Measurements from ENCODE around the gene KLK5. TPM values are rescaled to one million over a fixed set of nuclear protein-coding genes. Genes with fewer than 3 reads are reported as not detected.
"Not testable (repeated sequence)": the region's sequence is repeated elsewhere in the genome, so short reads cannot be mapped to it uniquely, and the experiment has no call there.

KLK5 gene
- total and polyA plus RNA-seq, 2 donors: not detected

DNA sequence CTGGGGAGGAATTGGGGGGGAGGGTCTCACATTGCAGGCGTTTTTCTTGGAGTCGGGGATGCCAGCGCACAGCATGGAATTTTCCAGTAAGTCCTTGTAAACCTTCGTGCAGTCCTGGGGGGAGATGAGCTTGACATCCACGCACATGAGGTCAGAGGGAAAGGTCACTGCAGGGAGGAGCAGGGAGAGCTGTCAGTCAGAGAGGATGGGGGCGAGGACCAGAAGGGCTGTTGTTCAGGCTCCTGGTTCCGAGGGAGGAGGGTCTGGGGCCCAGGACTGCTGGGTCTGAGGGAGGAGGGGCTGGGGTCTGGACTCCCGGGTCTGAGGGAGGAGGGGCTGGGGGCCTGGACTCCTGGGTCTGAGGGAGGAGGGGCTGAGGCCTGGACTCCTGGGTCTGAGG lies 26.9 kb upstream of the KLK5 start:
- no peak for DNase-seq (ENCODE audit: extremely low spot score)
- H3K4me1 ChIP-seq (ENCODE audit: insufficient read depth): no peaks in the 10 kb centered on the region
- H3K4me3 ChIP-seq (ENCODE audit: low read depth, low read length): no peak overlapping the region
- H3K36me3 ChIP-seq (ENCODE audit: insufficient read depth): no peaks in the 10 kb centered on the region
- no peak overlapping the region for H3K27ac ChIP-seq (ENCODE audit: low read depth)
- 18% methylated on average over 8 of the region's 8 CpGs for WGBS

DNA sequence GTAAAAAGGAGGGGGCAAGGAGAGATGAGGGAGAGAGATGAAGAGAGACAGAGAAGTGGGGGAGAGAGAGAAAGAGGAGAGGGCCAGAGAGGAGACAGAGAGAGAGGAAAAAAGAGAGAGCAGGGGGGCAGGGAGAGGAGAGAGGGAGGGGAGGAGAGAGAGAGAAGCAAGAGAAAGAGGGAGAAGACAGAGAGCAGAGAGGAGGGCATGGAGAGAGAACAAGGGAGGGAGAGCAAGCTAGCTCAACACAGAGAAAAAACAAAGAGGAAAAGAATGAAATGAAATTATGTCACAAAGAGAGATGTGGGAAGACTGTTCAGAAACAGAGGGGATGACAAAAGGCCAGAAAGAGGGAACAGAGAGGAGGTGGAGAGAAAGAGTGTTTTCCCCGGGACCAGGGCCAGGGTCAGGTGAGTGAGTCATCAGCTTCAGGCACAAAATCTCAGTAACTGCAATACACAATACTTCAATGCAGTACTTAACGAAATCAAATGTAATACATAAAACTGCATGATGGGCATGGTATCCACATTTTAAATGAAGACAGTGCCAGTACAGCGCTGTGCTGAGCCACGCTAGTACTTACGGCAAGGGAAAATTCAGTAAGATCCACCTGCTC lies 26.0 kb upstream of the KLK5 start:
- WGBS: 56% methylated on average over 5 of the region's 5 CpGs
- Histone ChIP-seq H3K36me3 (ENCODE audit: insufficient read depth) (no peaks in the 10 kb centered on the region), H3K27ac (ENCODE audit: low read depth) (no peak overlapping the region), H3K4me3 (ENCODE audit: low read depth, low read length) (no peak overlapping the region), H3K4me1 (ENCODE audit: insufficient read depth) (no peaks in the 10 kb centered on the region)
- DNase-seq (ENCODE audit: extremely low spot score): no peak

DNA sequence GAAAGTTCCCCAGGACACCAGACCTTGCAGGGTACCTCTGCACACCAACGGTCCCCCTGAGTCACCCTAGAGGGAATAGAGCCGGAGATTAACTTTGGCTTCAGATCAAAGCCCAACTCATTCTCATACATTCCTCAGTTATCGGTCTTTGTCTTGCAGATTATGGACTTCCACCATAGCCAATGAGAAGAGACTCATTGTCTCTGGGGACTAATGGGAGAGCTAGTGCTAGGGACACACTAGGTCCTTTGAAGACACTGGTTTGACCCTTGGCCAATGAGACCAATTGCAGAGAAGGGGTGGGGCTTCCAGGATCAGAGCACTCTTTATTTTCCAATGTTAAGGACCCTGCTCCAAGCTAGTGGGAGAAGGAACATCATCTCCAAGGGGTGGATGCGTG lies 24.8 kb upstream of the KLK5 start:
- no peak for DNase-seq (ENCODE audit: extremely low spot score)

DNA sequence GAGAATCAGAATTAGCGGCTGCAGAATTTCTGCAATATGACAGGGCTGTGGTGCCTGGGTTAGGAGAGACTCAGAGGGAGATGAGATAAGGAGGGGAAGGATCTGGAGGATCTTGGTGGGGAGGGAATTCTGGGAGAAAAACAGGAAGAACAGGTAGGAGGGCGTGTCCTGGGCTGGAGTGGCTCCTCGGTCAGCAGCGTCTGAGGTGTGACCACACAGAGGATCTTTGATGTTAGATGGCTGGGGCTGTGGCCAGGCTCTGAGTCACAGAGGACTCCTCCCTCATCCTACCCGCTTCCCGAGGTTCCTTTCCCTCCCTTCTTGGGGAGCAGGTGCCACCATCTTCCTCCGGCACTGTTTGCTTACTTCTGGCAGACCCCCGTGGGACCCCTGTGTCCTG lies 22.9 kb upstream of the KLK5 start:
- WGBS: 13% methylated on average over 8 of the region's 8 CpGs
- Histone ChIP-seq H3K36me3 (ENCODE audit: insufficient read depth) (no peaks in the 10 kb centered on the region), H3K4me3 (ENCODE audit: low read depth, low read length) (no peak overlapping the region), H3K4me1 (ENCODE audit: insufficient read depth) (no peaks in the 10 kb centered on the region), H3K27ac (ENCODE audit: low read depth) (no peak overlapping the region)
- DNase-seq (ENCODE audit: extremely low spot score): no peak

More for the DNA sequence above, 24.8 kb upstream of the KLK5 start:
- Histone ChIP-seq H3K36me3 (ENCODE audit: insufficient read depth) (no peaks in the 10 kb centered on the region), H3K27ac (ENCODE audit: low read depth) (no peak overlapping the region), H3K4me1 (ENCODE audit: insufficient read depth) (no peaks in the 10 kb centered on the region), H3K4me3 (ENCODE audit: low read depth, low read length) (no peak overlapping the region)
- WGBS: 71% methylated on average over 4 of the region's 4 CpGs

DNA sequence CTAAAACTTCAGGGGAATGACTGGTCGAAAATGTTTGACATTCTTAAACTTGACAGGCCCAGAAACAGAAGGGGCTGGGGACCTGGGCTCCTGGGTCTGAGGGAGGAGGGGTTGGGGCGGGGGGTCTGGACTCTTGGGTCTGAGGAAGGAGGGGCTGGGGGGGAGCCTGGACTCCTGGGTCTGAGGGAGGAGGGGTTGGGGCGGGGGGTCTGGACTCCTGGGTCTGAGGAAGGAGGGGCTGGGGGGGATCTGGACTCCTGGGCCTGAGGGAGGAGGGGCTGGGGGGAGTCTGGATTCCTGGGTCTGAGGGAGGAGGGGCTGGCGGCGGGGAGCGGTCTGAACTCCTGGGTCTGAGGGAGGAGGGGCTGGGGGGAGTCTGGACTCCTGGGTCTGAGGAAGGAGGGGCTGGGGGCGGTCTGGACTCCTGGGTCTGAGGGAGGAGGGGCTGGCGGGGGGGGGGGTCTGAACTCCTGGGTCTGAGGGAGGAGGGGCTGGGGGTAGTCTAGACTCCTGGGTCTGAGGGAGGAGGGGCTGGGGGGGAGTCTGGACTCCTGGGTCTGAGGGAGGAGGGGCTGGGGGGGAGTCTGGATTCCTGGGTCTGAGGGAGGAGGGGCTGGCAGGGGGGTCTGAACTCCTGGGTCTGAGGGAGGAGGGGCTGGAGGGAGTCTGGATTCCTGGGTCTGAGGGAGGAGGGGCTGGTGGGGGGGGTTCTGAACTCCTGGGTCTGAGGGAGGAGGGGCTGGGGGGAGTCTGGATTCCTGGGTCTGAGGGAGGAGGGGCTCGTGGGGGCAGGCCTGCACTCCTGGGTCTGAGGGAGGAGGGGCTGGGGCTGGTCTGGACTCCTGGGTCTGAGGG lies 22.1 kb upstream of the KLK5 start:
- Histone ChIP-seq H3K4me3 (ENCODE audit: low read depth, low read length) (no peak overlapping the region), H3K36me3 (ENCODE audit: insufficient read depth) (no peaks in the 10 kb centered on the region), H3K4me1 (ENCODE audit: insufficient read depth) (no peaks in the 10 kb centered on the region), H3K27ac (ENCODE audit: low read depth) (no peak overlapping the region)
- no peak for DNase-seq (ENCODE audit: extremely low spot score)
- 34% methylated on average over 9 of the region's 9 CpGs for WGBS

DNA sequence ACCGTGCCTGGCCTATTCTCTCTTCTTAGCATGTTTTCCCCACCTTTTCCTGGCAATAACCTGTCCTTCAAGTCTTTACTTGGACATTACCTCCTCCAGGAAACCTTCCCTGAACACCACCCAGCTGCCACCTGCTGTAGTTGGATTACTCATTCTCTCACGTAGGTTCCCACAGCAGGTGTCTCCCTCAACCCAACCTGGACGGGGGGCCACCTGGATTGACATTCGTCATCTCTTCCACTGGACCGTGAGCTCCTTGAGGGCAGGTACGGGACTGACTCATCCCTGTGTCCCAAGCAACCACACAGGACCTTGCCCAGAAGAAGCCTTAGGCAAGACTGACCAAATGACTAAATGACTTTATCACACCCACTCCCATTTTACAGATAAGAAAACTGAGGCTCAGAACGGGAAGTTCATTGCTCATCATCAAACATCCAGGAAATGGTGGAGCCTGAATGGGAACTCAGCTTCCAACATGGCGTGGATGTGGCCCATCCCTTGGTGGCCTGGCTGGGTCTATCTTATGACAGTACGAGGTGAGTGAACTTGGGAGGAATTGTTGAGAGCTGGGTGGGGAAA lies 20.0 kb upstream of the KLK5 start:
- no peaks in the 10 kb centered on the region for H3K36me3 ChIP-seq (ENCODE audit: insufficient read depth)
- WGBS: 79% methylated on average over 9 of the region's 9 CpGs
- H3K4me3 ChIP-seq (ENCODE audit: low read depth, low read length): no peak overlapping the region
- H3K27ac ChIP-seq (ENCODE audit: low read depth): no peak overlapping the region
- no peaks in the 10 kb centered on the region for H3K4me1 ChIP-seq (ENCODE audit: insufficient read depth)
- no peak for DNase-seq (ENCODE audit: extremely low spot score)

DNA sequence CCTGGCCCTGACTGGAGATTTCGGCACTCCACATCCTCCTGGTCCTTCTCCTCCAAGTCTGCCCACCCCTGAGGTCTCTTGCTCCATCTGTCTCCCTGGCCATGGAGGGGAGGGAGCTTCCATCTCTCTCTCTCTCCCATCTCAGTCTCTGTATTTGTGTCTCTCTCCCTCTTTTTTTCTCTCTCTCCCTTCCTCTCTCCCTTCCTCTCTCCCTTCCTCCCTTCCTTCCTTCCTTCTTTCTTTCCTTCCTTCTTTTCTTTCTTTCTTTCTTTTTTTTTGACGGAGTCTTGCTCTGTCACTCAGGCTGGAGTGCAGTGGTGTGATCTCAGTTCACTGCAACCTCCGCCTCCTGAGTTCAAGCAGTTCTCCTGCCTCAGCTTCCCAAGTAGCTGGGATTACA lies 17.0 kb upstream of the KLK5 start:
- H3K4me1 ChIP-seq (ENCODE audit: insufficient read depth); H3K27ac ChIP-seq (ENCODE audit: low read depth); H3K4me3 ChIP-seq (ENCODE audit: low read depth, low read length); DNase-seq (ENCODE audit: extremely low spot score); H3K36me3 ChIP-seq (ENCODE audit: insufficient read depth): not testable (repeated sequence)
- WGBS: 78% methylated on average over 3 of the region's 3 CpGs

DNA sequence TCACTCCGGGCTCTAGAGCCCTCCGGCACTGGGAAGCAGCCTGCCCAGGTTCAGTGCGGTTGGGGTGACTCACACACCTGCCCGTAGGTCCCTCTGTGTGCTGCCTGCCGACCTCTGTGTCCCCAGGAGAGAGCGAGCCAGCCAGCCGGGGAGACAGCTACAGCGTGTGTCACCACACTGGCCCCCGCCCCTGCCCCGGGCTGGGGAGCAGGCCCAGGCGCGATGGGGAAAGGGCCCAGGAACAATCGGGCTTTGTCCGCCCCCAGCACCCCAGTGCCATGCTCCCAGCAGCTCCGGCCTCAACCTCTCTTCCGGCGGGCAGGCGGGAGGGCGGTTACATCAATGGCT lies 16.5 kb upstream of the KLK5 start, which contains the start of gene KLK6:
KLK6 (minus strand) TSS at position 179 of the 348 bp plus-strand sequence. CDS start 1,487 bp downstream, outside the sequence.
- no peak for DNase-seq (ENCODE audit: extremely low spot score)
- Histone ChIP-seq H3K36me3 (ENCODE audit: insufficient read depth) (no peaks in the 10 kb centered on the region), H3K4me1 (ENCODE audit: insufficient read depth) (no peaks in the 10 kb centered on the region), H3K4me3 (ENCODE audit: low read depth, low read length) (no peak within 1 kb of the TSS), H3K27ac (ENCODE audit: low read depth) (no peak within 1 kb of the TSS)
- WGBS: 69% methylated on average over 19 of the region's 19 CpGs

DNA sequence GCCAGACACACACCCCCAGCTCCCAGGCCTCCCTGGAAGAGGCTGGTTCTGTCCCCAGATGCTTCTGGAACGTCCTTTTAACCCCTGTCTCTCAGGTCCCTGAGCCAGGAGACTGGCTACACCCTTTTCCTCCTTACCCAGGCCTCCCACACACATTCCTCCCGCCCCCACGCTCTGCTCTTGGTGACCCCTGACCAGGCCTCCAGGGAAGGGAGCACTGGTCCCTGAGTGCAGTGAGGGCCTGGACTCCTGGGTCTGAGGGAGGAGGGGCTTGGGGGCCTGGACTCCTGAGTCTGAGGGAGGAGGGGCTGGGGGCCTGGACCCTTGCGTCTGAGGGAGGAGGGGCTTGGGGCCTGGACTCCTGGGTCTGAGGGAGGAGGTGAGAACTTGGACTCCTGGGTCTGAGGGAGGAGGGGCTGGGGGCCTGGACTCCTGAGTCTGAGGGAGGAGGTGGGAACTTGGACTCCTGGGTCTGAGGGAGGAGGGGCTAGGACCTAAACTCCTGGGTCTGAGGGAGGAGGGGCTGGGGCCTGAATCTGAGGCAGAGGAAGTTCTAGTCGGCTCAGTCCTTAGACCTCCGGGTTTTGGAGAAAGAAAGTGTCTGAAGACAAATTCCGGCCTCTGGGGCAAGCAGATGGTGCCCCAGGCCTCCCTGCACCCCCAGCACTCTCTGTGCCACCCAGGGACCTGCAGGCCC lies 16.0 kb upstream of the KLK5 start:
- no peaks in the 10 kb centered on the region for H3K36me3 ChIP-seq (ENCODE audit: insufficient read depth)
- no peak overlapping the region for H3K4me3 ChIP-seq (ENCODE audit: low read depth, low read length)
- no peaks in the 10 kb centered on the region for H3K4me1 ChIP-seq (ENCODE audit: insufficient read depth)
- WGBS: 29% methylated on average over 7 of the region's 7 CpGs
- no peak overlapping the region for H3K27ac ChIP-seq (ENCODE audit: low read depth)
- no peak for DNase-seq (ENCODE audit: extremely low spot score)

DNA sequence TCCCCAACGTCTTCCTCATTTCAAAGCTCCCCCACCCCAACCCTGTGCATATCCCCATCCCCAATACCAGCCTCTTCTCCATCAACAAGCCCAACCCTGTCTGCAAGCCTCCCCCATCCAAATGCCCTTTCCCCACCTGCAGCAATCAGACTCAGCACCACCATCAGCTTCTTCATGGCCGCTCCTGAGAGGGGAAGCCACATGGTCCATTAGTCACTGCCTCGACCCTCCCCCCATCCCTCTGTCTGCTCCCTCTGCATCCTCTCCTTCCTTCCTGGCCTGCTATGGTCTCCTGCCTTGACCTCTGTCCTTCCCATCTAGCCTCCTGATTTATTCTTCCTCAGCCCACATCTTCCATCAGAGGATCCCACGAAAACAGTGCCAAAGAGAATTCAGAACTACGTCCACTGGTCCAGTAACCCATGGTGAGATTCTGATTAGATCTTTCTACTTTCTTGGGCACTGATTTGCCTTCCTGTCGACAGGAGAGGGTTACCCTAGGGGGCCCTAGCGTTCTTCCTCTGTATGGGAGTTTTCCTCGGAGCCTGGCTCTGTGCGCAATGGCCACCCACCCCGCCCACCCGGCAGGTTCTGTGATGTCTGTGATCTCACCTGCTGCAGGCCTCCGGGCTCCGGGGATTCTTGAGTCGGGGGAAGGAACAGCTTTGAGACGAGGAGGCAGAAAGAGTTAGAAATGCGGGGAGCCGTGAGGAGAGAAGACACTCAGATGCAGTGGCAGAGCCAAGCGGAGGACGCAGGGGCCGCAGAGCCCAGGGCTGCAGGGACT lies 15.3 kb upstream of the KLK5 start:
- no peaks in the 10 kb centered on the region for H3K4me1 ChIP-seq (ENCODE audit: insufficient read depth)
- no peaks in the 10 kb centered on the region for H3K36me3 ChIP-seq (ENCODE audit: insufficient read depth)
- H3K4me3 ChIP-seq (ENCODE audit: low read depth, low read length): no peak overlapping the region
- WGBS: 28% methylated on average over 20 of the region's 20 CpGs
- DNase-seq (ENCODE audit: extremely low spot score): no peak
- no peak overlapping the region for H3K27ac ChIP-seq (ENCODE audit: low read depth)

DNA sequence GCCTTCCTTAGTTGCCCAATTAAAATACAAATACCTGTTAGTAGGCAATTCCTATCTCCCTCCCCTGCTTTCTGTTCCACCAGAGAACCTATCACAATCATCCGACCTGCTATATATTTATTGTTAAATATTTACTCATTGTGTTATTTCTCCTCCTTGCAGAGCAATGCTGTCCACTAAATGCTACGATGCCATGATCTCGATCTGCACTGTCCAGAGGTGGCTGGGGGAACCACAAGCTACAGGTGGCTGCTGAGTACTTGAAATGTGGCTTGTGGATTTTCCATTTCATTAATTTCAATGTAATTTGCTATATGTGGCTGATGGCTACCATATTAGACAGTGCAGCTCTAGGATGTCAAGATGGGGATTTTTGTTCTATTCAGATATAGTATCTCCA lies 11.4 kb upstream of the KLK5 start:
- Histone ChIP-seq H3K36me3 (ENCODE audit: insufficient read depth) (no peaks in the 10 kb centered on the region), H3K4me1 (ENCODE audit: insufficient read depth) (no peaks in the 10 kb centered on the region), H3K27ac (ENCODE audit: low read depth) (no peak overlapping the region), H3K4me3 (ENCODE audit: low read depth, low read length) (no peak overlapping the region)
- no peak for DNase-seq (ENCODE audit: extremely low spot score)
- 80% methylated on average over 3 of the region's 3 CpGs for WGBS

DNA sequence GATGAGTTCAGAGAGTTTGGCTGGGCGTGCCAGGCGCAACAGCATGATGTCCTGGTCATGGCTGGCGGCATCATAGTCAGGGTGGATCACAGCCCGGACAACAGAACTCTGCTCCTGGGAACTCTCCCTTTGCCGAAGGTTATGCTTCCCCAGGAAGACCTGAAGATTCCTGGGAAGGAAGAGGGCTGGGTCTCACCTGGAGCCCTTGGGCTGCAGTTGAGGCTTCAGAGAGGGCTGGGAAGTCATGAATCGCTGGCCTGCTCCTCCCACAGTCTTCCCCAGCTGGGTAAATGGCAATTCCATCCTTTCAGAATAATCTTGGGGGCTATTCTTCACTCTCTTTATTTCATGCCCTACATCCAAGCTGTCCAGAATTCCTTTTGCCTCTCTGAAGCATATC lies 10.5 kb upstream of the KLK5 start:
- no peaks in the 10 kb centered on the region for H3K4me1 ChIP-seq (ENCODE audit: insufficient read depth)
- no peak for DNase-seq (ENCODE audit: extremely low spot score)
- 84% methylated on average over 6 of the region's 6 CpGs for WGBS
- no peak overlapping the region for H3K27ac ChIP-seq (ENCODE audit: low read depth)
- H3K36me3 ChIP-seq (ENCODE audit: insufficient read depth): no peaks in the 10 kb centered on the region
- no peak overlapping the region for H3K4me3 ChIP-seq (ENCODE audit: low read depth, low read length)

DNA sequence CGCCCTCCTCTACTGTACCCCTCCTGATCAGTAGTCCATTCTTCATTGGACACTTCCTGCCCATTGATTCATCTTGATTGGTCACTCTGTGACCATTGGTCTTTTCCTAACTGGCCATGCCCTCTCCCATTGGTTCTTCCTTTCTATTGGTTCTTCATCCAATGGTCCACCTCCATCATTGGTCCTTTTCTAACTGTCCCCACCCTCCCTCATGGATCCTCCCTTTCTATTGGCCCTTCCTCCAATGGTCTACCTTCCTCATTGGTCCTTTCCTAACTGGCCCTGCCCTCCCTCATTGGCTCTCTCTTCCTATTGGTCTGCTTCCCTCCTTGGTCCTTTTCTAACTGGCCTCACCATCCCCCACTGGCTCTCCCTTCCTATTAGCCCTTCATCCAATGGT lies 9.4 kb upstream of the KLK5 start:
- no peak overlapping the region for H3K4me3 ChIP-seq (ENCODE audit: low read depth, low read length)
- no peaks in the 10 kb centered on the region for H3K4me1 ChIP-seq (ENCODE audit: insufficient read depth)
- DNase-seq (ENCODE audit: extremely low spot score): no peak
- H3K36me3 ChIP-seq (ENCODE audit: insufficient read depth): no peaks in the 10 kb centered on the region
- WGBS: 95% methylated on average over 1 of the region's 1 CpG
- H3K27ac ChIP-seq (ENCODE audit: low read depth): no peak overlapping the region
